Heart right ventricle (tissue), 16 donors: ENCODE measurements around the gene ABHD16A. TPM values are rescaled to one million over a fixed set of nuclear protein-coding genes. Genes with fewer than 3 reads are reported as not detected.

Experiments used
- ATAC-seq, 8 donors: fragments of 200-7000 bp; cut with Tn5 transposase; one replicate each; pipeline ENCODE4 v1.9.1; 2020; ENCODE audit warnings: mild to moderate bottlenecking in 8 of 8, moderate library complexity in 8 of 8, moderate number of reproducible peaks in 1 of 8
- DNase-seq, 2 donors: peaks; one replicate each; pipeline ENCODE4 v3.0.0-alpha.2; 2020
- H3K27ac ChIP-seq, 10 donors: fragments of 200-600 bp; sonication (generic) in 2 of 10; one replicate each; pipeline versions ENCODE4 v1.5.0 to v1.8.0; 2020 to 2022; ENCODE audit warnings: mild to moderate bottlenecking in 3 of 10
- H3K27me3 ChIP-seq, 7 donors: fragments of 200-600 bp; one replicate each; pipeline ENCODE4 v1.8.0; 2021 to 2022; ENCODE audit warnings: mild to moderate bottlenecking in 2 of 7
- H3K36me3 ChIP-seq, 9 donors: fragments of 200-600 bp; sonication (generic) in 1 of 9; one replicate each; pipeline versions ENCODE4 v1.5.0 to v1.8.0; 2020 to 2022; ENCODE audit warnings: mild to moderate bottlenecking in 2 of 9
- H3K4me1 ChIP-seq, 9 donors: fragments of 200-600 bp; sonication (generic) in 1 of 9; one replicate each; pipeline versions ENCODE4 v1.5.0 to v1.8.0; 2020 to 2022; ENCODE audit warnings: mild to moderate bottlenecking in 4 of 9
- H3K4me3 ChIP-seq, 10 donors: fragments of 200-600 bp; sonication (generic) in 2 of 10; one replicate each; pipeline versions ENCODE4 v1.5.0 to v1.8.0; 2020 to 2022; ENCODE audit warnings: mild to moderate bottlenecking in 7 of 10, moderate library complexity in 2 of 10
- H3K9me3 ChIP-seq, 11 donors: fragments of 200-600 bp in 10 of 11; sonication (generic) in 2 of 11; one replicate each; pipeline versions ENCODE4 v1.5.0 to v1.8.0; 2013 to 2022; ENCODE audit warnings: mild to moderate bottlenecking in 2 of 11, control low read depth in 1 of 11, moderate library complexity in 1 of 11
- WGBS, 2 donors: extraction: QIAGEN DNeasy Blood & Tissue Kit; methylation state at CpG; one replicate each; pipeline ENCODE4 v1.1.7; 2013; ENCODE audit warnings: inconsistent platforms in 1 of 2; 5-methylcytosine and 5-hydroxymethylcytosine counted together
- intact Hi-C, 10 donors: fragments of 100-400 bp; cut with DNase I; formaldehyde crosslinking; loops; one replicate each; pipeline versions ENCODE4 v1.11.1 to v1.14.2; 2022
- polyA plus RNA-seq, 2 donors: library from polyadenylated mRNA; stranded (reverse); fragments of 200-250 nt; gene quantifications; one replicate each; pipeline ENCODE4 v1.2.3, GENCODE V29; 2013
- total RNA-seq, 10 donors: library from RNA; stranded (reverse); fragmentation: NEBNext Ultra II Directional in 3 of 10; extraction: Animal tissue kit (Norgen Biotek cat#: 25700) in 3 of 10; gene quantifications; one replicate each; pipeline versions ENCODE4 v1.2.1 to v1.2.4, GENCODE V29; 2021 to 2023
- TF ChIP-seq, protein P1 (sequence below), 9 donors: fragments of 200-600 bp; sonication (generic) in 2 of 9; IDR thresholded peaks; one replicate each; pipeline versions ENCODE4 v1.5.0 to v1.8.0; 2021 to 2022; ENCODE audit warnings: antibody characterized with exemption in 9 of 9, mild to moderate bottlenecking in 5 of 9, moderate library complexity in 1 of 9
- donor health status: Arrhythmogenic right ventricular cardiomyopathy.
- donor health status: ischemic (EF 13 %, LVEDD 7.1; RV severe dilation, severe dysfunction).
- donor health status: healthy with polysubstance abuse.
- donor health status: DM: no; HTN: yes; CAD: no.
- donor health status: DM: no; HTN: no; CAD: no.
- donor health status: ischemic (EF 25% LVEDD 6.9; RV normal size, moderate dysfunction).
- donor health status: ischemic (EF 25% LVEDD 5.7; RV mildly dilated, moderate dysfunction).
- donor health status: healthy.
- donor health status: DM: yes; HTN: yes; CAD: no.
- donor health status: Ischemic cardiomyopathy.
- donor health status: ischemic (EF 35%, LVEDD 5.7; RV mildly dilated, moderate dysfunction).
- donor health status: nonischemic (EF 11% LVEDD 7.7; RV severe dilation, severe dysfunction).
- donor health status: DM: yes; HTN: yes; CAD: no.
- donor health status: PGD.
- donor health status: ischemic (EF 29% LVEDD 5.4; RV normal size, mild dysfunction).
- donor health status: nonischemic (EF 23%, LVEDD 6.1; RV moderate dilation, normal function).

Gene ABHD16A
- total and polyA plus RNA-seq, 12 donors = 24.3 to 45.2 (median 28.7) TPM

DNA sequence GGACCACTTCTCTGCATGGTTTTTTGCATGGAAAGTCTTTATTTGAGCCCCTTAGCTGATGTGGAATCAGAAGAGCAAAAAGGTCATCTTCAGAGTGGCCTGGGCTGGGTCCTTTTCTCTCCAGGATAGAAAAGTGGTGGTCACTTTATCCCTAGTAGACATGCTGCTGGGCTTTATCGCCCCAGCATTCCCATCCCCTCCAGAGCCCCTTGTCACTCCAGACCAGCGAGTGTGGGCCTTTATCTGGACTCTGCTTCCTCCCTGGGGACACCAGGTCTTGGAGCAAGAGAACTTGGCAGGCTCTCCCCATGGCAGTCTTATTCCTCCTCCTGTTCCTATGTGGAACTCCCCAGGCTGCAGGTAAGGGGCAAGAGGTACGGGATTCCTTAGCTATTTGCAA is 3.5 kb upstream of the ABHD16A start, which contains the start of gene LY6G6F:
TSS of gene LY6G6F (plus strand) at position 268 of the 400 bp plus-strand sequence. CDS start at position 309, 41 bp downstream.
- TF ChIP-seq, protein P1, sequence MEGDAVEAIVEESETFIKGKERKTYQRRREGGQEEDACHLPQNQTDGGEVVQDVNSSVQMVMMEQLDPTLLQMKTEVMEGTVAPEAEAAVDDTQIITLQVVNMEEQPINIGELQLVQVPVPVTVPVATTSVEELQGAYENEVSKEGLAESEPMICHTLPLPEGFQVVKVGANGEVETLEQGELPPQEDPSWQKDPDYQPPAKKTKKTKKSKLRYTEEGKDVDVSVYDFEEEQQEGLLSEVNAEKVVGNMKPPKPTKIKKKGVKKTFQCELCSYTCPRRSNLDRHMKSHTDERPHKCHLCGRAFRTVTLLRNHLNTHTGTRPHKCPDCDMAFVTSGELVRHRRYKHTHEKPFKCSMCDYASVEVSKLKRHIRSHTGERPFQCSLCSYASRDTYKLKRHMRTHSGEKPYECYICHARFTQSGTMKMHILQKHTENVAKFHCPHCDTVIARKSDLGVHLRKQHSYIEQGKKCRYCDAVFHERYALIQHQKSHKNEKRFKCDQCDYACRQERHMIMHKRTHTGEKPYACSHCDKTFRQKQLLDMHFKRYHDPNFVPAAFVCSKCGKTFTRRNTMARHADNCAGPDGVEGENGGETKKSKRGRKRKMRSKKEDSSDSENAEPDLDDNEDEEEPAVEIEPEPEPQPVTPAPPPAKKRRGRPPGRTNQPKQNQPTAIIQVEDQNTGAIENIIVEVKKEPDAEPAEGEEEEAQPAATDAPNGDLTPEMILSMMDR (IDR thresholded peaks at IDR 0.05) = no peak
- Histone ChIP-seq H3K27me3 (peaks cover 0 to 5% (median 0%) of the 10 kb centered on the region in 7 donors), H3K4me3 (no peak within 1 kb of the TSS), H3K27ac (no peak within 1 kb of the TSS), H3K9me3 (no peaks in the 10 kb centered on the region), H3K36me3 (no peaks in the 10 kb centered on the region), H3K4me1 (peaks cover 7 to 23% (median 12%) of the 10 kb centered on the region in 9 donors)
- ATAC-seq (no peak), DNase-seq (no peak)
- intact Hi-C loops = no loop called here
- 25 to 36% methylated on average over 3 of the region's 3 CpGs for WGBS, 2 donors

DNA sequence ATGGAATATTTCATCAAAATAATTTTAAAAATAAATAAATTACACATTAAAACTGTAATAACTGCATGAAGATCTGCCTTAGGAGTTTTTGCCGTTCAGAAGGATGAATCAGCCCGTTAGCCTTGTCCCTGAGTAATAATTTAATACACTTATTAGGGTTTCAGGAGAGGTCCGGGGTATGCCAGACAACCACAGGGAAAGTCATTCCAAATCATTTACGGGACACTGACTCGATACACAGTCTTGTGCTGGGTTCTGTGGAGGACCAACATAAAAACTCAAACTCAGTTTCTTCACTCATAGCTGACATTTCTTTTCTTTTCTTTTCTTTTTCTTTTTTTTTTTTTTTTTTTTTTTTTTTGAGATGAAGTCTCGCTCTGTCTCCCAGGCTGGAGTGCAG is 2.8 kb upstream of the ABHD16A start:
- TF ChIP-seq, protein P1 (IDR thresholded peaks at IDR 0.05) = no peak
- H3K9me3 ChIP-seq = no peaks in the 10 kb centered on the region
- 89 to 95% methylated on average over 6 of the region's 6 CpGs for WGBS, 2 donors
- ATAC-seq (no peak), DNase-seq (no peak)
- H3K27ac ChIP-seq = no peak overlapping the region
- intact Hi-C loops = no loop called here
- peaks cover 11 to 24% (median 19%) of the 10 kb centered on the region in 9 donors for H3K4me1 ChIP-seq
- peaks cover 0 to 4% (median 0%) of the 10 kb centered on the region in 9 donors for H3K36me3 ChIP-seq
- peaks cover 0 to 5% (median 0%) of the 10 kb centered on the region in 7 donors for H3K27me3 ChIP-seq
- no peak overlapping the region for H3K4me3 ChIP-seq

DNA sequence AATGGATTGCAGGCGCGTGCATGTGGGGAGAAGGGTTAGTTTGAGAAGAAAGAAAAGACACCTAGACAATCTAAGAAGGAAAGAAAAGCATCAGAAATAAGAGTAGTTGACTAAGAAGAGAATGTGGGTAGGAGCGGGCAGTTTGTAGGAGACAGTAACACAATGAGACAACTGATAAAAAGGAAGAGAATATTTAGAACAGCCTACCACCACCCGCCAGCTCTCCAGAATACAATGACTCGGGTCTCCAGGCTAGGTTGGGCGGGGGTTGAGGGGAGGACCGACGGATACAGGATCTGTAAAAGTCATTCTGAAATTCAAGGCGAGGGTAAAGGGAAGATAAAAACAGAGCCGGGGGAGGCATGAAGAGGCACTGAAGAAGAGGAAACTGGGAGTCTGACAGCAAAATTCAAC is 712 bp downstream of the ABHD16A start:
- WGBS, 2 donors = 1% methylated on average over 10 of the region's 10 CpGs
- peaks cover 11 to 38% (median 22%) of the 10 kb centered on the region in 9 donors for H3K4me1 ChIP-seq
- peak overlapping the region; percentile 91 to 99 (median 96) for H3K27ac ChIP-seq
- no peak for DNase-seq
- H3K9me3 ChIP-seq = no peaks in the 10 kb centered on the region
- peak; percentile 1 to 38 (median 19) for ATAC-seq
- H3K4me3 ChIP-seq = peak overlapping the region; percentile 56 to 89 (median 78)
- TF ChIP-seq, protein P1 (IDR thresholded peaks at IDR 0.05) = no peak
- intact Hi-C loops = no loop called here
- no peaks in the 10 kb centered on the region for H3K27me3 ChIP-seq
- peaks cover 0 to 40% (median 12%) of the 10 kb centered on the region in 9 donors for H3K36me3 ChIP-seq

DNA sequence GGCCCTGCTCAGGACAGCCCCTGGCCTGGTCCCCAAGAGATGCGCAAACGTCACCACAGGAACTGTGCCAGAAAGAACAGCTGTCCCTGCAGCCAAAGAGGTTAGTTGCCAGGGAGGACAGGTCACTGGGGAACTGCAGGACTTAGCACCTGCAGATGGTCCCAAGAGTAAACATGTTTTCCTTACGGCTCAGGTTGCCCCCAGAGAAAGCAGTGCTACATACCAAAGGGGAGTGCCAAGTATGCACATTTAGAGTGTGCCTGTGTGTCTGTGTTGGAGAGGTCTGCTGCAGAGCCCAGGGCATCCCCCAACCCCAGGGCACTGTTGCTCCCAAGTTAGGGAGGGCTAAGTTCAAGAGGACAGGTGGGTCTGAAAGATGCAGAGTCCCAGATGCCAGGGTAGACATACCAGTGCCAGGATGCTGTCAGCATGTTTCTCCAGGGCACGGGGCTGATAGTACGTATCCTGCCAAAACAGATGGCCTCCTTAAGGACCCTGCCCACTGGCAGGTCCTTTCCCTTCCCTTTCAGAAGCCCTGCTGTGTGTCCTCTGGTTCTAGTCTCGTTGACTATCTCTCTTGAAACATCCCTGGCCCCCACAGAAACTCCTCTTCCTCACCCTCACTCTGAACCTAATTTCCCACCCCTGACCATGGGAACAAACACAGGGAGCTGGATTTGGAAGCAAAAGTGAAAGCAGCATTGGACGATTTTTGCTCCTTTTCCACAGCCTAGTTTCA is 1.3 kb downstream of the ABHD16A start:
- peak overlapping the region; percentile 56 to 89 (median 78) for H3K4me3 ChIP-seq
- H3K36me3 ChIP-seq = peaks cover 0 to 45% (median 14%) of the 10 kb centered on the region in 9 donors
- TF ChIP-seq, protein P1 (IDR thresholded peaks at IDR 0.05) = no peak
- H3K27ac ChIP-seq = peak overlapping the region in 9 of 10 donors; percentile 92 to 99 (median 97)
- intact Hi-C loops = loop anchor here in 1 of 10 donors (1.0 kb wide), 1 partner anchor 27 kb away; the partner anchor contains the start of gene DDAH2
- no peaks in the 10 kb centered on the region for H3K9me3 ChIP-seq
- WGBS, 2 donors = 16 to 18% methylated on average over 7 of the region's 7 CpGs
- peaks cover 11 to 41% (median 22%) of the 10 kb centered on the region in 9 donors for H3K4me1 ChIP-seq
- H3K27me3 ChIP-seq = no peaks in the 10 kb centered on the region
- DNase-seq (peak; percentile 43 to 53), ATAC-seq (peak in 1 of 8 donors; percentile 2)
